Right atrium auricular region (tissue), 2 donors: ENCODE results near the gene RUBCNL. TPM values are rescaled to one million over a fixed set of nuclear protein-coding genes. Genes with fewer than 3 reads are reported as not detected.
A peak's percentile ranks its signal among the peaks of the same experiment; 100 is the strongest.

Source experiments
- DNase-seq: peaks from one replicate; pipeline ENCODE4 v3.0.0-alpha.2; 2019; ENCODE audit warnings: low spot score
- H3K27ac ChIP-seq, 2 donors: fragments of 200-600 bp; sonication (generic); 1 replicate in 1 of 2; 2 replicates in 1 of 2; pipeline ENCODE4 v1.5.1; 2016 to 2019
- H3K27me3 ChIP-seq, 2 donors: fragments of 200-600 bp; sonication (generic); one replicate each; pipeline versions ENCODE4 v1.5.1 to v1.6.0; 2017 to 2019
- H3K36me3 ChIP-seq: fragments of 200-600 bp; sonication (generic); one replicate; pipeline ENCODE4 v1.5.1; 2016
- H3K4me1 ChIP-seq, 2 donors: fragments of 200-600 bp; sonication (generic); one replicate each; pipeline versions ENCODE4 v1.5.1 to v1.6.0; 2017 to 2019
- H3K4me3 ChIP-seq, 2 donors: fragments of 200-600 bp; sonication (generic); 1 replicate in 1 of 2; 2 replicates in 1 of 2; pipeline ENCODE4 v1.5.1; 2017 to 2019; ENCODE audit warnings: mild to moderate bottlenecking in 1 of 2, moderate library complexity in 1 of 2
- H3K9me3 ChIP-seq, 2 donors: fragments of 200-600 bp; sonication (generic); one replicate each; pipeline ENCODE4 v1.5.1; 2019
- CTCF ChIP-seq, 2 donors: fragments of 200-600 bp; sonication (generic); IDR thresholded peaks; one replicate each; pipeline ENCODE4 v1.5.1; 2019; ENCODE audit warnings: antibody characterized with exemption in 2 of 2
- total RNA-seq, 2 donors: library from RNA; depleted of rRNA; stranded (reverse); fragments of >200 nt; gene quantifications; one replicate each; pipeline ENCODE4 v1.1.0, GENCODE V29; 2016

Gene RUBCNL
- total RNA-seq, 2 donors from 2014 or later, result 0.59 to 1.5 TPM

DNA sequence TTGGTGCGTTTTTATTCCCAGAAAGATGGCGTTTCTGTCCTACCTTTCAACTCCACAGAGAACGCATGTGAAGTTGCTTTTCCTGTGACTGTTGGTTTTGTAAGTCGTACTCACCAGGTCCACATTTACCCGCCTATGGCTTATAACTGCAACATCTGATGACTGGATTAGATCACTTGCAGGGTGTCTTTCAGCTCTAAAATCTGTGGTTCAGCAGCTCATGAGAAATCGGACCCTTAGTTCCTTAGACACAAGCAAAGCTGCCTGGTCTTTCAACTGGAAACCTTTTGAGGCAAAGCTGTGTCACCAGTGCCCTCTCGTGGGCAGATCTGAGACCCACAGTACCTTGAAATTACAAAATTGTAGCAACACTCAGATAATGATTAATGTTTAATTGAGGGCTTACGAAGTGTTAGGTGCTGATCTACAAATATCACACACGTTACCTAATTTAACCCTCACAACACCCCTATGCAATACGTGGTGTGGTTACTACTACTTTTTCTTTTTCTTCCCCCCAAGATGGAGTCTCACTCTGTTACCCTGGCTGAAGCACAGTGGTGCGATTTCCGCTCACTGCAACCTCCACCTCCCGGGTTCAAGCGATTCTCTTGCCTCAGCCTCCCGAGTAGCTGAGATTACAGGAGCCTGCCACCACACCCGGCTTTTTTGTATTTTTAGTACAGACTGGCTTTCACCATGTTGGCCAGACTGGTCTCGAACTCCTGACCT, 65.4 kb downstream of the RUBCNL start:
- TF ChIP-seq CTCF (IDR thresholded peaks at IDR 0.05), result peak; percentile 21 to 68
- Histone ChIP-seq H3K4me3 (no peak overlapping the region), H3K27me3 (no peaks in the 10 kb centered on the region), H3K36me3 (no peaks in the 10 kb centered on the region), H3K27ac (no peak overlapping the region), H3K9me3 (no peaks in the 10 kb centered on the region), H3K4me1 (no peaks in the 10 kb centered on the region)
- peak; percentile 70 for DNase-seq

DNA sequence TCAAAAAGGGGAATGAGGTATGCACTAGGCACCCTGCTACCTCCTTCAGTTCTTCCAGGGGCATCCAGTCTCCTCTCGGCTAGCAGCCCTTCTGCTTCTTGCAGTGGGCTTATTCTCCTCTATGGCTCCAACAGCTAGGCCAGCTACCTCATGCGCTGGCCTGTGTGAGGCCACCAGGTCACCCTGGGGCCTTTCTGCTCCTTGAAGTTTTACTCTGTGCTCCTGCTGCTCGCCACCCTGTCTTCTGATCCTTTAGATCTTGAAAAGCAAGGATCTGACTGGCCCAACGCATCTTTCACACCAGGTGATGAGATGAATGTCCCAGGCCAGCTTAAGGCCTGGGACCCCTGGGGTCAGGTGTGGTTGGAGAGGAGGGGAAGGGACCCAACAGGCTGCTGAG, 66.2 kb downstream of the RUBCNL start:
- Histone ChIP-seq H3K27ac (no peak overlapping the region), H3K4me3 (no peak overlapping the region)

DNA sequence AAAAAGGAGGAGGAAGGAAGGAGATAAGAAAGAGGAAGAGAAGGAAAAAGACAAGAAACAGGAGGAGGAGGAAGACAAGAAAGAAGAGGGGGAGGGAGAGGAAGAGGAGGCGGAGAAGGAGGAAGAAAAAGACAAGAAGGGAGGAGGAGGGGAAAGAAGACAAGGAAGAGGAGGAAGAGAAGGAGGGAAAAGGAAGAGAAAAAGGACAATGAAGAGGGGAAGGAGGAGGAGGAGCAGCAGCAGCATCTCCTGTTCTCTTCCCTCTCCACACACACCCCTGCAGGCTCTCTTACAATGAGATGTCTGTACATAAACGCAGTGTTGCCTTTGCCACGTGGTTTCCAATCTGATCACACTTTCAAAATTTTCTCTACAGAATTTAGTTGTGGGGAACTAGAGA, 66.6 kb downstream of the RUBCNL start:
- H3K36me3 ChIP-seq, result no peaks in the 10 kb centered on the region
- no peak overlapping the region for H3K4me3 ChIP-seq
- no peaks in the 10 kb centered on the region for H3K4me1 ChIP-seq
- peak; percentile 34 for DNase-seq
- H3K9me3 ChIP-seq, result no peaks in the 10 kb centered on the region
- no peaks in the 10 kb centered on the region for H3K27me3 ChIP-seq
- no peak for TF ChIP-seq CTCF (IDR thresholded peaks at IDR 0.05)
- no peak overlapping the region for H3K27ac ChIP-seq

More for the DNA sequence above, 66.2 kb downstream of the RUBCNL start:
- DNase-seq, result peak; percentile 50
- Histone ChIP-seq H3K36me3 (no peaks in the 10 kb centered on the region), H3K4me1 (no peaks in the 10 kb centered on the region), H3K27me3 (no peaks in the 10 kb centered on the region), H3K9me3 (no peaks in the 10 kb centered on the region)
- no peak for TF ChIP-seq CTCF (IDR thresholded peaks at IDR 0.05)

DNA sequence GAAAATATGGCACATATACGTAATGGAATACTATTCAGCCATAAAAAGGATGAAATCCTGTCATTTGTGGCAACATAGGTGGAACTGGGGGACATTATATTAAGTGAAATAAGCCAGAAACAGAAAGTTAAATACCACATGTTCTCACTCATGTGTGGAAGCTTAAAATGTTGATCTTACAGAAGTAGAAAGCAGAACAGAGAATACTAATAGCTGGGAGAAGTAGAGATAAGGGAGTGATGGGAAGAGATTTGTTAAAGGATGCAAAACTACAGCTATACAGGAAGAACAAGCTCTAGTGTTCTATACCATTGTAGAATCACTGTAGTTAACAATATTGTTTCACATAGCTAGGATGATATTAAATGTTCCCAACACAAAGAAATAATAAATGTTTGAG, 68.1 kb downstream of the RUBCNL start:
- H3K27ac ChIP-seq, result no peak overlapping the region

DNA sequence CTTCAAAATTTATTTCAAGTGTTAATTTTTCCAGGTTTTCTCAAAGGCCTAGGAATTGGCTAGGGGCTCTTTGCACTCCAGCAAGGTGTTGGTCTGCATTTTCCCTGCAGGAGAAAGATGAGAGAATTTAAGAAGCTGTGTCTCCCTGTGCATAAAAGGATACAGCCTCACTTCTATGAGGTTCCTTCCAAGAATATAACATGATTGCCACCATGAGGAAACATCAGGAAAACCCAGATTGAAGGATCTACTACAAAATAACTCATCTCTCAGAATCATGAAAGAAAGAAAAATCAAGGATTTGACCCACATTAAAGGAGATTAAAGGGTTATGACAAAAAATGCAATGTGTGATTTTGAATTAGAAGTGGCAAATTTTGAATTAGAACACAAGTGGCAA, 69.9 kb downstream of the RUBCNL start:
- Histone ChIP-seq H3K9me3 (peaks cover 0 to 5% of the 10 kb centered on the region in 2 donors), H3K36me3 (no peaks in the 10 kb centered on the region), H3K27ac (no peak overlapping the region), H3K4me1 (no peaks in the 10 kb centered on the region), H3K27me3 (no peaks in the 10 kb centered on the region), H3K4me3 (no peak overlapping the region)
- no peak for TF ChIP-seq CTCF (IDR thresholded peaks at IDR 0.05)
- DNase-seq, result no peak

More for the DNA sequence above, 68.1 kb downstream of the RUBCNL start:
- Histone ChIP-seq H3K4me3 (no peak overlapping the region), H3K36me3 (no peaks in the 10 kb centered on the region), H3K9me3 (peaks cover 0 to 5% of the 10 kb centered on the region in 2 donors), H3K4me1 (no peaks in the 10 kb centered on the region), H3K27me3 (no peaks in the 10 kb centered on the region)
- DNase-seq, result no peak
- no peak for TF ChIP-seq CTCF (IDR thresholded peaks at IDR 0.05)
